Activated CD8-positive, alpha-beta memory T cell treated with anti-CD3 and anti-CD28 coated beads, Interleukin-2, amount 50 U/mL, for 4 hours (primary cell): Measurements from ENCODE around the gene CACNA2D3.

Experiments used
- DNase-seq: peaks from one replicate; pipeline ENCODE4 v3.0.0-alpha.2; 2020

The CACNA2D3 gene

DNA sequence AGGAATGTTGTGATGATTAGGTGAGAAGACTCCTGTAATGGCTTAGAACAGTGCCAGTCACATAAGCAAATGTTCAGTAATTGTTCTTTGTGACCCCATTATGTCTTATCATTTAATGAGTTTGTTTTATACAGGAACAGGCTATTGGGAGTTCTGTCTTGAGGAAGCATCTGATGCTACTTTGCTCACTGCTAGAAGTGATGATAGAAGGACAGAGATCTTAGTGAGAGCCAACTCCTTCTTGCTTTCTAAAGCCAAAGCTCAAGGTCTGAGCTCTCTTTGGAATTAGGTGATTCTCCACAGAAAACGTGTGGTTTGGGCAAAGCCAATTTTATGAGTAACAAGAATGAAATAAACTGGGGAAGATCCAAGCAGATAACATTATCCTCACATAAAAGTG lies 590.7 kb downstream of the CACNA2D3 start:
- no peak for DNase-seq

DNA sequence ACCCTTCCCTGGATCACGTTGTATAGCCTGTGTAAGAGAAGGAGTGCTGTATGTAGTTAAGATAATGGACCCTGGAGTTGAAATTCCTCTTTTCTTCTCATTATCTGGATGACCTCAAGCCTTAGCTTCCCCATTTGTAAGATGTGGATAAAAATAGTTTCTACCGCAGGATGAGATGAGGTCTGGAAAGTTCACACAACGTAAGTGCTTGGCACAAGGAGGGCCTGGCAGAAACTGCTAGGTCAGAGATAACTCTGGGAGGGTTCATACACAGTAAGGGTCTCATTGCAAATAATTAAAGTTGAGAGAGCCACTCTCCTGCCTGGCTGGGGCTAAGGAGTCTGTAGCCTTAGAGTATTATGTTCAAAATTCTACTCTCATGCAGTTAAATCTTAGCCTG lies 591.1 kb downstream of the CACNA2D3 start:
- no peak for DNase-seq

DNA sequence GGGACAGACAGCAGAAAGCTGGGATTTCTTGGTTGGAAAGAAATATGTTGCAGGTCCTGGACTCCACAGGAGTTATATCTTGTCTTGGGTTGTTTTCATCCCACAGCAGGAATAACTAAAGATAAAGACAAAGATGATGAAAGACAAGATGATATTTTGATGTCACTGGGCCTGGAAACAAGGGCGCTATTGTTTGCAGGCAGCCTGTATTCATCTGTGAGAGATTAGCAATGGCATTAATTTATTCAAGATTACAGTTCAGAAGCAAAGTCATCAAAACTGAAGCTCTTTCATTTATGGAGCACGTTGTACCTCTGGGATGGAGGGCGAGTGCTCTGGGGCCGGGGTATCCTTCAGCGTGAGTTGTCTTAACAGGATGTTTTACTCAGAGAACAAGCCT lies 591.7 kb downstream of the CACNA2D3 start:
- DNase-seq, result no peak

DNA sequence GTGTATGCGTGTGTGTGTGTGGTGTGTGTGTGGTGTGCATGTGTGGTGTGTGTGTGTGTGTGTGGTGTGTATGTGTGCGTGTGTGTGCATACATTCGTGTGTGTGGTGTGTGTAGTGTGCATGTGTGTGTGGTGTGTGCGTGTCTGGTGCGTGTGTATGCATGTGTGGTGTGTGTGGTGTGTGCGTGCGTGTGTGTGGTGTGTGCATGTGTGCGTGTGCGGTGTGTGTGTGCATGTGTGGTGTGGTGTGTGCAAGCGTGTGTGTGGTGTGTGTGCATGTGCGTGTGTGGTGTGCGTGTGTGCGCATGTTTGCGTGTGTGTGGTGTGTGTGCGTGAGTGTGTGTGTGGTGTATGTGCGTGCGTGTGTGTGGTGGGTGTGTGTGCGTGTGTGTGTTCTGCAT lies 595.2 kb downstream of the CACNA2D3 start:
- DNase-seq, result no peak

DNA sequence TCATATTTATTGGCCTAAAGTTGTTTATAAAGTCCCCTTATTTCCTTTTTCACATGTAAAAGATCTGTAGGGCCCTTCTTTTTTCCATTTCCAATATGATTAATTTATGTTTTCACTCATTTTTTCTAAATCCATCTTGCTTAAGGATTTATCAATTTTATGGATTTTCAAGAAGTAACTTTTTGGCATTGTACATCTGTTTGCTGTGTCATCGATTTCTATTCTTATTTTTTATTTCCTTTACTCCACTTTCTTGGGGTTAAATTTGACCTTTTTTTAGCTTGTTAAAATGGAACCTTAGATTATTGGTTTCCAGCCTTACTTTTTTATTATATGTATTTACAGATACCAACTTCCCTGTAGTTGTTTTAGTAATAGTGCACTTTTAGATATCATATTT lies 597.6 kb downstream of the CACNA2D3 start:
- DNase-seq, result no peak

DNA sequence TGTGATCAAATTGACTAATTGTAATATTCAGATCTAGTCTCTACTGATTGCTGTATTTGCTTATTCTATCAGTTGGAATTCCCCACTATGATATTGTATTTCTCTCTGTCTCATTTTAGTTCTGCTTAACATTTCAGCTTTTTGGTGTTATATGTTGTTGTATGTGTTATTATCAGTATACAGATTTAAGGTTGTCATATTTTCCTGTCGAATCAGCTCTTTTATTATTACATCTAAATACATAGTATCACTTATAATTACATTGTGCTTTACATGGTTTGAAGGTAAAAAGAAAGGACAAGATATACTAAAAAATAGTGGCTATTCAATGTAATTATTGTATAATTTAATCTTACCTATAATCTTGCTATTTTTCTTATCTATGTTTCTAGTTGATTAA lies 598.3 kb downstream of the CACNA2D3 start:
- no peak for DNase-seq

DNA sequence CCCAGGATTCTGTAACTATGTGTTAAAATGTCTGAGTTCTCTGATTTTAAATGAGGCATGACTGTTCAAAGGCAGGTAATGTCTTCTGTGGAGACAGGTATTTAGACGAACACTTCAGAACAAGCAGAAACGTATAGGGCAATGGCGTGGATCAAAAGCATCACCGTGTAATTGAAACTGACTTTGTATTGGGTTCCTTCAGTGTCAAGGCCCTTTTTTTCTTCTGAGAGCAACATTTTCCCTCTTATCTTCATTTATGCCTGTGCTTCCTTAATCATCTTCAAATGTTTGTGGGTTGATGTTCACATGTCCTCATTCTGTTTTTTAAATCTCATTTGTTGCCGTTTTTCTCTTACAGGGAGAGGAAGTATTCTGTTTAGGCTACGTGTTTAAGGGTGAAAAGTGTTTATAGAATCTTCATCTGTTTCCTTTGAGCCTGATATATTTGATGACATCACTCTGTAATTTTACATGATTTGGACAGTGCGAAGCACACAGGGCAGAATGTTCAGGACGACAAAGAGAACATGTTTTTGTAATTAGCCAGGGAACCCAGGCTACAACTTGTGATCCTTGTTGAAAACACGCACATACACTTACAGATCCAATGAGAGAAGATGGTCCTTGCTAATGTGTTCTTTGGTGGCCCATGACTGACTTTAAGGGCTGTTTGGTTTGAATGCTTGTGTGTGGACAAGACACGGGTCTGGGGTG lies 609.5 kb downstream of the CACNA2D3 start:
- DNase-seq, result no peak

DNA sequence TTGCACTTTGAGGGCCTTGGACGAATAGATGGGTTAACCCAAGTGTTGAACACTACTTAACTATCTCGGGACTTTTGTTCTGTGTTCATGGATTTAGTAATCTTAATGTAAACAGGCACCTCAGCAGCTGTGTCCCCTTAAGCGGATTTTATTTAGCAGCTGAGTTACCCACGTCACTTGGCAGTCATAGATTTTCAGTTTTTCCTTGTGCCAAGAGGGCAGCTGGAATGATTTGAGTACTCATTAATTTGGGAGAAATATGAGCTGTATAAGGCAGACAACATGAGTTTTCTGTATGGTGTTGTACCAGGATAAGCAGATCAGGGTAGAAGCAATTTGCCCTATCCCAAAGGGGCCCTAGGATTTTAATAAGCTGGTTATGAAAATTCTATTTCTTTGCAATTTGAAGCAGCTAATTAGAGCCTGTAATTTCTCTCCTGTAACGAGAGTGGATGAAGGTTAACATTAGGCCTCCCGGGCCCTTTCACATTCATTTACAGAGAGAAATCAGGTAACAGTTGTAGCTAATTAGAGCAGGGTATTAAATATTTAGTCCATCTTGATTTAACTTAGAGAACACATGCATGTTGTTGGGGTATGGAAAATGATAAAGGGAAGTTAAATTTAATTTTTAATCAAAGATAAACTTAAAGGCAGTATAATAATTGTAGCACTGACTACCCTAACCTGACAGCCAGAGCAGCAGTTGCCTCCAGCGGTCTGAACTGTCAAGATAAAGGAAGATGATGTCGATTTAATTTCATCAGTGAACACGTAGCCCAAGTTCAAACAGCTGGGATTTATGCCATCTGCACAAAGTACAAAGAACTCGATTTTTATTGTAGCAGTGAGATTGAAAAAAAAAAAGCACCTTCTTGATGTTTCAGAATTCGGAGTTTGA lies 611.0 kb downstream of the CACNA2D3 start:
- no peak for DNase-seq

DNA sequence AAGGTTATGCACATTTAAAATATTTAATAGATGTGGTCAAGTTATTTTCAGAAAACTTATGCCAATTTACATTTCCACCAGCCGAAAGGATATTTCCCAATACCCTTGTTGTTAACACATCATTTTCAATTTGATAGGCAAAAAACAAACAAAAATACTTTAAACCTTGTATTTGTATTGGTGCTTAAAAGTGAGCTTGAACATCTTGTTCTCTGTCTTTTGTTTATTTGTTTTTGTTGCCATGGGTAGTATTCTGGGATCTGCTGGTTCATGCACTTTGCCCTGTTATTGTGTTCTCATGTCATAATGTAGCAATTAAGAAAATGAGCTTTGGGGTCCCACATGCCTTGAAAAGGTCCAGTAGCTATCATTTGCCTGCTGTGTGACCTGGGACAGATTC lies 614.1 kb downstream of the CACNA2D3 start:
- no peak for DNase-seq

DNA sequence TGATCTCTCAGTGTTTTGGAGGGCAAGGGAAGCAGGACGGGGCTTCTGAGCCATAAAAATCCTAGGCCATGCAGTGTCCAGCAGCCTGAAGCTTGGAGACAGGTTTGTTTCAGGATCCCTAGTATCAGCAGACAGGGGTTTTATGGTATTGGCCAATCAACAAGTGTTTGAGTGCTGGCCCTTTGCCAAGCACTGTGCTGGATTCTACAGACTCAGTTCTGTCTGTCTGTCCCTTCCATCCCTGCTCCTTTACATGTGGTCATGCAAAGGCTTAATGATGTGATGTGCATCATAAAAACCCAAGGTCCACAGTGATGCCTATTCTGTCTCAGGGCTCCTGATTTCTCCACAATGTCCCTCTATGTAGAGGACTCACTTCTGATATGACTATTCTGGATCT lies 621.4 kb downstream of the CACNA2D3 start:
- DNase-seq, result no peak

DNA sequence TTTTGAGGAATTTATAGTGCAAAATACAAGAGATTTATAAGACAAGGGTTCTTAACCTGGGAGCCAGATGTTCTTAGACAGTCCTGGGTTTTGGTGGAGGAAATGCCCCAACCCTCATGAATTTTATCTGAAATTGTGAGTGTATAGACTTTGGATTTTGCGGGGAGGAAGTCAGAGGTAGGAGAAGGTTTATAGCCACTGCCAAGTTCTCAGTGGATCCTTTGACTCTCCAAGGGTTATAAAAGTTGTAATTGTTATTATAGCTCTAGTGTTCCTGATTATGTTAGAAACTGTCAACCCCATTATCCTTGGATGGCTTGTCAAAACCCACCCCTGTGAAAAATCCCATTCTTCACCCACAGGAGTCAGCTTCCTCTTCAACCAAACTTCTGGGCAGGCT lies 621.9 kb downstream of the CACNA2D3 start:
- no peak for DNase-seq

DNA sequence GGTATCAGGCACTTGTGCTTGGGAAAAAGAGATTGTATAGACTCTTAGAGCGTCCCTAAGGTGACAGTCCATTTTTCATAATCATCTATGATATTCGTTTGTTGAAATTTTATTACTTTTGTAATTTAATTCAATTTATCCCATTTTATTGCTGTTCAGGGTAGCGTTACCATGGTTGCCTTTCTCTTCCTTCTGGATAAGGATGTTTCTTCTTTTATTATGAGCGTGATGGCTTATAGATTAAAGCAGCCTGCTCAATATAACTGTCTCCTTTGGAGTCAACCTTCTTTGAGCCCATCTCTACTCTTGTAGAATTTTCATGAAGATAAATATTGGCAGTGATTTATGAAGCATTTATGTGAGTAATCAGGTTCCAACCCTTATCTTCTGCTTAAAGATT lies 623.5 kb downstream of the CACNA2D3 start:
- no peak for DNase-seq

DNA sequence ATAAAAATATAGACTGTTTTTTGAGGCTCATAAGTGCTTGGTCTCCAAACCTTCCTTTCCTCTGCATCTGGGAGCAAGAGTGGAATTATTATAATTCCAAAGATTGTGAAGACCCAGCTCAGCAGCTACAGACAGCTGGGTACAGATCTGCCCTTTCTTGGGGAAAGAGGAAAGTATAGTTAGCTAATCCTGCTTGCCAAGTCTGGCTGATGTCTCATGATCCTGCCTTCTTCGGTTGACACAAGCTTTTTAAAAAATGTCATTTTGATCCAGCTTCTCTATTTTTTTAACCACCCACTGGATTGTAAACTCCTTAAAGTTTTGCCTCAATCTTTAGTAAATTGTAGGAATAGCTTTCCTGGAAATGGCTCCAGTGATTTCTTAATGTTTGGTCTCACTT lies 624.4 kb downstream of the CACNA2D3 start:
- DNase-seq, result no peak

DNA sequence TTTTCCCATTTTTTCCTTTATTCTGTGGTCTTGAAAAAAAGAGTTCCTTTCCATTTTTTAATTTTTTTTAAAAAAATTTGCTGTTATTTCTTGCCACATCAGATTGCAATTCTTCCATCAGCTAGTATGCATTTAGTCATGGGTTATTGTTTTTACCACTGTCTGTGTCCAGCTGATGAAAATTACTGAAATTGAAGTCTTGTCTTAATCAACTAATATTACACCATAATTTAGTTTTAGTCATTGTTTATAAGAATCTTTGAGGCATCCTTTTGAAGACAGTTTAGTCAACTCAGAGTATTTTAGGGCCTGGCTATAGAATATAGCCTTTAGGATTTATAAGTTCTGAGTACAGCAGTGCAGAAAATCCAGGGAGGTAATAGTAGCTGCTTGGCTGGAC lies 633.4 kb downstream of the CACNA2D3 start:
- DNase-seq, result no peak

DNA sequence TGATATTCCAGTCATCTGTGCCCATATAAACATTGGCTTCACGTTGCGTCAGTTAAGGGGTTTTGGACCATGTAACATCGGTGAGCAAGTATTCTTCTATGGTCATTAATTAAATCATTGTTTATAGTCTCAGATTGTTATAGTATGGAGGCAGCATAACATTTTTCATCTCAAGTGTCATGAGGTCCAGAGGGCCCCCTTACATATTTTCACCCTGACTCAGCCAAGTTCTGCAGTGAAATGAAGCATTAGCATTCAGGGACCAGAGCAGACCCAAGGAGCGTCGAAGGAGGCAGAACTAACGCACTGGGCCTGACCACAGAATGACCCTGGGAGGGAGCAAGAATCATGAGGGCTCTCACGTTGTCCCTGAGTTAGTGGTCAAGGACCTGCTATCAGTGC lies 634.0 kb downstream of the CACNA2D3 start:
- DNase-seq, result no peak

DNA sequence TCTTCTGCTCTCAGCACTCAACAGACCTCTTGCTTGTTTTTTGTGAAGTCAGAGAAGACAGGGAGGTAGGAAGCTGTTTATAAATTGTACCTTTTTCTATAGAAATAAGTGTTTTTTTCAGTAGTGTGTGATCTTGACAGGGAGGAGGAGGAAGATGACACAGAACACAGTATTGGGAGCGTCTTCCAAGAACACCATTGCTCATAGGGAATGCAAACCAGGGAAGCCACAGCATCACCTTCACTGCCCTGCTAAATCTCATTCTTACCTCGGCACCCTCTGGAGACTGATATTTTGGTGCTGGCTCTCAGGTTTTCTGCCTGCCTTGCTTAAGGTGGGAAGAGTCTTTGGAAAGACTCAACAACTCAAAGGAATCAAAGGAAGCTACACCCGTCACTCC lies 636.1 kb downstream of the CACNA2D3 start:
- no peak for DNase-seq

DNA sequence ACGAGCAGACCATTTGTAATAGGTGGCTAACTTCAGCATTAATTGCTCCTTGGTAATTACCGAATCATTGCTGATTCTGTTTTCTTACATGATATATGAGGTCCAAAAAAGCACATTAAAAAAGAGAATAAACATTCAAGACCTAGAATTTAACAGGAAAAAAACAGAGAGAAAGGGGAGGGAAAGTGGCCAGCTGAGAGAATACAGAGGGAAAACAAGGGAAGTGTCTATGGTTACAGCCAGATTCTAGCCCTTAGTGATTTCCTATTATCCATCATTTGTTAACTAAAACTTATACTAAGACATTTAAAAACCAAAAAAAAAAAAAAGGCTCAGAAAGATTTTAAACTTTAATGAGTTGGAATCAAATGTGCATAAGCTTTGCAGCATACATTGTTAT lies 636.8 kb downstream of the CACNA2D3 start:
- no peak for DNase-seq

DNA sequence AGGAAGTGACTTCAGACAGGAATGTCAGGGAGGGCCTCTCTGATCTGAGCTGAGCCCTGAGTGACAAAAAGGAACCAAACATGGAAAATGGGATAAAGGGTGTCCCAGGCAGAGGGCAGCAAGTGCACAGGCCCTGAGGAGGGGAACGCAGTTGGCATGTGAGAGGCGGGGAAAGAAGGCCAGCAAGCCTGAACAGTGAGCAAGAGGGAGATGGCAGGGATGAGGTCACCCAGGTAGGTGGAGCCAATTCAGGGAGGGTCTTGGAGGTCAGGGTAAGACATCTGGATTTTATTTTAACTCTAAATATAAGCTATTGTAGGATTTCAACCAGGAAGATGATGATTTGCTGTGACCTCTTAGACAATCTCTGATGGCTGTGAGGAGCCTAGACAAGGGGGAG lies 637.8 kb downstream of the CACNA2D3 start:
- DNase-seq, result no peak

DNA sequence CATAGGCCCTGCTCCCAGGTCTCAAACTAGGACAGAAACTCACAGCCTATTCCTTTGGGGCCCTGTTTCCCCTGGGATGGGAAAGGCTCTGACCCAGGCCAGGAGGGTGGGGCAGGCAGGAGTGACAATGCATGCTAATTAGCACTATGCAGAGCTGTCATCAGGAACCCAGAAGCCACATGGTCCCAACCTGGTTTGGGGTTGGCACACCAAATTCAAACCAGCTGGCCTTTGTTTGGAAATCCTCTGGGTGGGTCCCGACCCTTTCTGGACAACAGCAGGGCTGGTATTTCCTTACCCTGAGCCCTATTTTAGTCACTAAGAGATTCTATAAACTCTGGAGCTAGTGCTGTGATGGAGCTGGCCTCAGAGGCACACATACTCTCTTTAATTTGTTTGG lies 639.3 kb downstream of the CACNA2D3 start:
- DNase-seq, result no peak

DNA sequence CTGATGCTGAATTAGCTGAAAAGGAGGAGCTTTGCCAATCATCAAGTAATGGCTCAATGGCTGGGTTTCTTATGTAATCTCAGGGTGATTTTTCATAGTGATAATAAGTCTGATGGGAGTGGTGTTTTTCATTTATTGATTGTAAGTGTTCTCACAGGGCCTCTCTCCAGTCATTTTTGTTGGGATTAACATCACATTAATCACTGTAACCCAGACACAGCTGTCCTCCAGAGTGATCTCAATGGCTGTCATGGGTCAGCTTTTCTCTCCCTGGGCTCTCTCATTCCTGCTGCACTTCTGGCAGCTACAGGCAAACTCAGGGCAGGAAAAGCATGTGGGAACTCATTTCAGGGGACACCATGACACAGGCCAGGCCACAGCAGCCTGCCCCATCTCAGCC lies 642.6 kb downstream of the CACNA2D3 start:
- DNase-seq, result no peak

DNA sequence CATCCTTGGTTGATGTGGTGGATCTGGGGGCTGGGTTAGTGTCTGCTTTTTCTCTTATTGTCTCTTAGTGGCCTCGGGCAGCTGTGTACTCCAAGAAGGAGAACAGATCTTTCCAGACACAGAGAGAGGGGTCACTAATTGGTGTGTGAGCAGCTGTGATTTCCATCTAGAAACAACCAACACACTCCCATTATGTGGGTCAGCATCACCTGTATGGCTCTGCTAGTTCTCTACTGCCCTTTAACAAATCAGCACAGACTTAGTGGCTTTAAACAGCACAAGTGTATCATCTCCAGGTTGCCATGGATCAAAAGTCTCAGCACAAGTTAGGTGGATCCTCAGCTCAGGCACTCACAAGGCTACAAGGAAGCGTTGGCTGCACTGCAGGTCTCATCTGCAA lies 648.7 kb downstream of the CACNA2D3 start:
- no peak for DNase-seq

DNA sequence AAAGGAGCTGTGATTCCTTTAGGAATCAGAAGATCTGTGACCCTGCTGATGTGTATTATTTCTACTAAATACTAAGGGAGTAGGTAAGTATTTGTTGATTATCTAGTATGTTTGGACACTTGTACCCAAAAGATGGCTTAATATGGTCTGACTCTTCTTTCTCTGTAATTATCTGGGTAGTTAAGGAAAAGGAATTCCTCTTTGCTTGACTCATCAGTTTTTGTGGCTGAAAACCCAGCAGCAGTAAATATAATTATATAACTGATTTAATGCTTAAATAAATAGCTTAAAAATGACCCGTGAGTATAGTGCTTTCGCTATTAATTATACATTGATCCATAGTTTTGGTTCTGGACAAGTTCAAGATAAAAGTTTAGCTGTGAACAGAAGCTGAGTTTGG lies 649.7 kb downstream of the CACNA2D3 start:
- DNase-seq, result no peak

DNA sequence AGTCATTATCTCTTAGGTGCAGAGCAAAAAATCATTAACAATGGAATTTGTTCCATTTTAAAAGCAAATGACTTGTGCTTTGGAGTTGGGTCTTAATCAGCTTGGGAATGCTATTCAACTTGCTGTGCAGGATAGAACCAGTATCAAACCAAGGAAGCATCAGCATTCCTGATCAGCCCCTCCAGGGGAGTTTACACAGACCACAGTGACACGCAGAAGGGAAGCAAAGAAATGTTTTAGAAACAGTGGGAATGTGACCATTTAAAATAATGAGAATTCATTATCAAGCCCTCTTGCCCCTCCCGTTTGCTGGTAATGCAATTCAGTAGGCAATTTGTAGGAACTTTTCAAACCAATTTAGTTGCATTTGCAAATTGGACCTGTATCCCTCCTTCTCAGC lies 650.4 kb downstream of the CACNA2D3 start:
- DNase-seq, result no peak

DNA sequence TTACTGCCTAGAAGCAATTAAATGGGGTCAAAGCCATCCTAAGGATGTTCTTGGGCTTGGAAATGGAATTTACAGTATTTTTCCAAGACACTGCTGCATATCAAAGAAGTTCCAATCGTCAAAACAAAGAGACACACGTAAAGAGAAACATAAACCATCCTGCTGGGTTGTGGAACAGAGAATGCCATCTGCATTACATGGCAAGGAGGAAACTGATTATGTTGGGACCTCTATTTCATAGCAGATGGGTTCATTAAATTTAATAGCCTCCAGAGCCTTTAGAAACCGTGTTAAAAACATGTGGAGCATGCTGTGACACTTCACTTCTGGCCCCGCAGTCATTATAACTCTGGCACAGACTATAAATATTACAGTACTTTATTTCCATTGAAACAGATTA lies 650.9 kb downstream of the CACNA2D3 start:
- no peak for DNase-seq

DNA sequence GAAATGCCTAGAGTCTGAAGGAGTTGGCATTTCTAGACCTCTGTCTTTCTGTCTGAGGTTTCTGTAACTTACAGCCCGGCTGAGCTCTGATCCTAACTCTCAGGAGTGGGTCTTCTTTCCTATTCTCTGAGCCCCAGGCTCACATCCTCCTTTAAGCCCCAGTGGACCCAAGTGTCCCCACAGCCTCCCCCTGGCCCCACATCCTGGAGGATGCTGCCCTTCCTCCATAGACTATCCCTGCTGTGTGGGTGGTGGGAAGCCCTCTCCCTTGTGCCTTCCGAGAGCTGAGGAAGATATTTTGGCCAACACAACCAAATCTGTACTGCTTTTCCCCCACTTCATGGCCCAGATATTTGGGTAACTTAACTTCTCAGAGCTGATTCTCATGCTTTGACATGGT lies 654.2 kb downstream of the CACNA2D3 start:
- no peak for DNase-seq
